IPS-18c (cell line): ENCODE measurements around the gene KRTAP5-4.
"Not testable (repeated sequence)": the region's sequence is repeated elsewhere in the genome, so short reads cannot be mapped to it uniquely, and the experiment has no call there.

Experiments
- H3K4me3 ChIP-seq: 2 replicates; pipeline ENCODE4 v1.7.0; 2013; ENCODE audit warnings: low read depth, mild to moderate bottlenecking, low read length, moderate library complexity; ENCODE audit not compliant: insufficient read depth
- H3K9me3 ChIP-seq: one replicate; pipeline ENCODE4 v1.6.1; 2013; ENCODE audit warnings: mild to moderate bottlenecking, low read length, moderate library complexity; ENCODE audit not compliant: control insufficient read depth, insufficient read depth

KRTAP5-4 gene

DNA sequence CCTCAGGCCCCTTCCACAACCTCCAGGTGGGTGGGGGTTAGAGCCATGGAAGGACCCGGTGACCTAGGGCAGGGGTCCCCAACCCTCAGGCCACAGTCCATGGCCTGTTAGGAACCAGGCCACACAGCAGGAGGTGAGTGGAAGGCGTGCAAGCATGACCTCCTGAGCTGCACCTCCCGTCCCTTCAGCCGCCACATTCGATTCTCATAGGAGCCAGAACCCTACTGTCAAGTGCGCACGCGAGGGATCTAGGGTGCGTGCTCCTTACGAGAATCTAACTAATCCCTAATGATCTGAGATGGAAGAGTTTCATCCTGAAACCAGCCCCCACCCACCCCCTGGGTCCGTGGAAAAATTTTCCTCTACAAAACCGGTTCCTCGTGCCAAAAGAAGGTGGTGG, 3.6 kb upstream of the KRTAP5-4 start:
- Histone ChIP-seq H3K9me3 (no peaks in the 10 kb centered on the region), H3K4me3 (no peak overlapping the region)

DNA sequence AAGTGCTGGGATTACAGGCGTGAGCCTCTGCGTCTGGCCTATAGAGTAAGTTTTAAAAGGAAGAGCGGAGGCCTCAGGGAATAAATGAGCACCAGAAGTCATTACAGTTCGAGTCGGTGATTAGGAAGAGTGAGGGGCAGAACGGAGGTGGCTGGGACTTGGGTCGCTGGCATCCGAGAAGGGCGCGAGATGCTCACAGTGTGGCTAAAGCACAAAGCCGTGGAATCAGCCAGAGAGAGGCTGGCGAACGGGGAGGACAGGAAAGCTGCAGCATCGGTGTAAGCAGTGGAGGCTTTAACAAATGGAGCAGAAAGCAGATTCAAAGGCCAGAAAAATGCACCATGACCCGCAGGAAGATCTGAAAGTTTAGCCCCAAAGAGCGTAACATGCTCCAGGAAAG, 2.7 kb upstream of the KRTAP5-4 start:
- Histone ChIP-seq H3K4me3 (no peak overlapping the region), H3K9me3 (no peaks in the 10 kb centered on the region)

DNA sequence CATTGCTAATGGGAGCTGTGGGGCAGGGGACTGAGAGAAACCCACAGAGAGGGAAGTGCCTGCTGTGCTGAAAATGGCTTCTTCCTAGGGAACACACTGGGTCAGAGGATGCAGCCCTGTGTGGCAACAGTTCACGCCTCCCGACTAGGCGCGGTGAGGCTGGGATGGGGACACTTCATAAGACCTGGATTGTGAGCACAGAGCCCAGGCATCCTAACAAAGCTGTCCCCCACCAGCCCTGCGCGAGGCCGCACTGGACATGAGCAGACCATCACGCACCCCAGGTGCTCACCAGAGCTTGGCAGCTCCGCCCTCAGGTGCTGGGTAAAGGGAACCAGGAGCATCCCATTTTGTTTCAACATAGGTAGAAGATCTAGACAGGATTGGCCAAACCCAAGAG, 1.8 kb upstream of the KRTAP5-4 start:
- Histone ChIP-seq H3K9me3 (no peaks in the 10 kb centered on the region), H3K4me3 (no peak overlapping the region)

DNA sequence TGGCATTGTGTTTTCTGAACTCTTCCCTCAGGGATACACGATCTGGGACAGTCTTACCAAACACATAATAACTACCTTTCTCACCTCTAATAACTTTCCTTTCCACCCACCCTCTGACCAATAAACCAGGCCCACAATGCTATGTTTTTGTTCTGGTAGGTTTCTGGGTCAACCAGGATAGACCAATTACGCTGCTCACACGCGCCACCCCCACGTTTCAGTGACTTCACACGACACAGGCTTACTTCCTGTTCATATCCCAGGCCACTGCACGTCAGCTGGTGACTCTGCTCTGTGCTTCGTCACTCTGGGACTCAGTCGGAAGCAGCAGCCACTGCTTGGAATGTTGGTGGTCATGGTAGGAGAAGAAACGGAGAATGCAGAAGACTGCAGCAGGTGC, 2.5 kb downstream of the KRTAP5-4 start:
- no peak overlapping the region for H3K4me3 ChIP-seq
- no peaks in the 10 kb centered on the region for H3K9me3 ChIP-seq

DNA sequence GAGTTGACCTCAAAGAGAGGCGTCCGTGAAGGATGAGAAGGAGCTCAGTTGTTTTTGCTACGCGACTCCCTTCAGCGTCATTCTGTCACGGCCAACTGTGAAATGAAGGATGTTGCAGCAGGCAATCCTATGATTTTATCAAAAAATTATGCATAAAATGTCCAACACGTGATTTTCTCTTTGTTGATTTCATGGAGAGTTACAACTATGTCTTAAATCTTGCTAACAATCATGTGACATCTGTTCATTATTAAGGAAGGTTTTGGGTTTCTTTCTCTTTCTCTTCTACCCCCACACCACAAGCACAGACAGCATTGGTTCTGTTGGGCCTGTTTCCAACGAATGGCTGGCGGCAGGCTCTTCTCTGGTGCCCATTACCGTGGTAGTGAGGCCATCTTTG, 3.7 kb downstream of the KRTAP5-4 start:
- Histone ChIP-seq H3K9me3 (no peaks in the 10 kb centered on the region), H3K4me3 (no peak overlapping the region)

- no peak within 1 kb of the TSS for H3K4me3 ChIP-seq
- H3K9me3 ChIP-seq: peaks cover 2% of the 10 kb centered on the region
Observed at GRCh38 chr11:1608363-1608762, 13.6 kb downstream of the KRTAP5-4 start, which contains the start of gene KRTAP5-3. TSS of gene KRTAP5-3 (minus strand) at chr11:1608463. CDS start at chr11:1608385, 78 bp downstream.

- H3K4me3 ChIP-seq, H3K9me3 ChIP-seq: not testable (repeated sequence)
Observed at GRCh38 chr11:1607901-1608300, 14.0 kb downstream of the KRTAP5-4 start.

GRCh38 chr11:1607156-1607845, 14.6 kb downstream of the KRTAP5-4 start:
- H3K4me3 ChIP-seq: not testable (repeated sequence)

DNA sequence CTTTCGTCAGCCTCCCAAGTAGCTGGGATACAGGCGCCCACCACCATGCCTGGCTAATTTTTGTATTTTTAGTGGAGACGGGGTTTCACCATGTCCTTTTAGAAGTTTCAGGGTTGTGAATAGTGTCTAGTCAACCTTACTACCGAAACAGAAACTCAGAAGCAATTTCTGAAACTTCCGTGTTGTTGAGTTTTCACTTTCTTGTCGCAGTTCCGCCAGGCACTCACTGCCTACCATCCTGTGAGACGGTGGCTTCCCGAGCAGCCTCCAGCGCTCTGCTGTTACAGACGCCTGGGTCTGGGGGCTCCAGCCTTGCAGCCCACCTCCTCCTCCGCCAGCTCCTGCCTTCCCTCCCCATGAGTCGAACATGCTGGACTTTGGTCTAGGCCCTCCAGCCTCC, 16.0 kb downstream of the KRTAP5-4 start:
- not testable (repeated sequence) for H3K4me3 ChIP-seq, H3K9me3 ChIP-seq

More at GRCh38 chr11:1607156-1607845, 14.6 kb downstream of the KRTAP5-4 start:
- H3K9me3 ChIP-seq: not testable (repeated sequence)

DNA sequence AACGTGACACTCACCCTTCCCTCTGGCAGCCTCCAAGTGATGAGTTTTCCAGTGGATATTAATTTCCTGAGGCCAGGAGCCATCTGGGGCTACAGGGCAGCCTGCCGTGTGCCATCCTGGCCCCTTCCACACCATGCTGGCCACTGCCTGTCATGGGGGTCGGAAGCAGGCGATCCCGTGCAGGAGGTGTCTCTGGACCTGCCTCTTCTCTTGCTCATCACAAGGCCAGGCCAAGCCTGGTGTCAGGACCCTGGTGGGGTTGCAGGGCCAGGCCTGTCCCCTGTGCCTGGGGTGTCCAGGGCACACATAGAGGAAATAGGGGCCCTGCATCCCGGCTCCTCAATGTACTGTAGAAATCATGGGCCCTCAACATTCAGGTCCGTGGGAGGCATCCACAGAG, 17.2 kb downstream of the KRTAP5-4 start:
- no peak overlapping the region for H3K4me3 ChIP-seq
- no peaks in the 10 kb centered on the region for H3K9me3 ChIP-seq

DNA sequence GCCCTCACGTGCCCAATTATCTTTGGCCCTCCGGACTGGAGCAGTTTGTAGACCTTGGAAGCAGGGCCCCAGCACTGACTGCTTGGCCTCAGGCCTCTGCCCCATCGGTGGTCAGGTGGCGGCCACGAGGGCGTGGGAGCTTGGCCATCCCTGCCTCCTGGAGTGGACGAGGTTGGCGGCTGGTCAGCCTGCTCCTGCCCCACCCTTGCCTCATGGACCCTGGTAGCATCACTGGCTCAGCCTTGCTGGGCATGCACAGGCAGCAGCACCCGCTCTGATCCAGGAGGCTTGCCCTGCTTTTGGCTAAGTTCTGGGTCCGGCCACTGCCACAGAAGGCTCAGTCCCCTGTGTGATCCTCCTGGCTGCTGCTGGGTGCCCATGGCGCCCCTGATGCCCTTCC, 17.8 kb downstream of the KRTAP5-4 start:
- Histone ChIP-seq H3K9me3 (no peaks in the 10 kb centered on the region), H3K4me3 (no peak overlapping the region)

GRCh38 chr11:1603629-1604028, 18.3 kb downstream of the KRTAP5-4 start:
- no peaks in the 10 kb centered on the region for H3K9me3 ChIP-seq
- H3K4me3 ChIP-seq: no peak overlapping the region

DNA sequence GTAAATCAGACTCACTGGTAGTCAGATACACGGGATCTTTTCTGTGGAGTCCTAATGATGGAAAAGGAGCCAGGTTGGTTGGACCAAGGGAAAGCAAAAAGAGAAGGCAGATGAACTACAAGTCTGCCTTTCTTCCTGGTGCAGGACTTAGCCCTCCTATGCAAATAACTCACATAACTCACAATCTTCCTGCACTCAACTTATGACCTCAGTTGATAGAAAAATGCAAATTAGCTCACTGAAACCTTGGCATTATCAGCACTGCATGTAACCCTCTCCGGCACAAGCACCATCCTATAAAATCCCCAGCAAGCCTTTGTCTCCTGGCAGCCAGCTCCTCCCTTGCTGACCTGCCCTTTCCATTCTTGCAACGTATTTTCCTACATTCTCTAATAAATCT, 20.3 kb downstream of the KRTAP5-4 start:
- H3K9me3 ChIP-seq, H3K4me3 ChIP-seq: not testable (repeated sequence)

DNA sequence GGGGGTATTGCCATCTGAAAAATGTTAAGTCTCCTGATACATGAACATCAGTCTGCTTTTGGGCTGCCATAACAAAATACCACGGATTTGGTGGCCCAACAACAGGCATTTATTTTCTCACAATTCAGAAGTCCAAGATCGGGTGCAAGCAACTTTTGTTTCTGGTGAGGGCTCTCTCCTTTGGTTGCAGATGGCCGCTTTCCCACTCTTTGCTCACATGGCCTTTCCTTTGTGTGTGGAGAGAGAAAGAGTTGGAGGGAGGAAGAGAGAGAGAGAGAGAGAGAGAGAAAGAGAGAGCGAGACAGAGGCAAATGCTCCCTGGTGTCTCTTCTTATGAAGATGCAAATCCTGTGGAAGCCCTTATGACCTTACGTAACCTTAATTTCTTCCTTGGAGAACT, 21.3 kb downstream of the KRTAP5-4 start:
- Histone ChIP-seq H3K4me3 (no peak overlapping the region), H3K9me3 (no peaks in the 10 kb centered on the region)

- Histone ChIP-seq H3K4me3 (no peak overlapping the region), H3K9me3 (no peaks in the 10 kb centered on the region)
Observed at GRCh38 chr11:1598816-1599215, 23.1 kb downstream of the KRTAP5-4 start.

DNA sequence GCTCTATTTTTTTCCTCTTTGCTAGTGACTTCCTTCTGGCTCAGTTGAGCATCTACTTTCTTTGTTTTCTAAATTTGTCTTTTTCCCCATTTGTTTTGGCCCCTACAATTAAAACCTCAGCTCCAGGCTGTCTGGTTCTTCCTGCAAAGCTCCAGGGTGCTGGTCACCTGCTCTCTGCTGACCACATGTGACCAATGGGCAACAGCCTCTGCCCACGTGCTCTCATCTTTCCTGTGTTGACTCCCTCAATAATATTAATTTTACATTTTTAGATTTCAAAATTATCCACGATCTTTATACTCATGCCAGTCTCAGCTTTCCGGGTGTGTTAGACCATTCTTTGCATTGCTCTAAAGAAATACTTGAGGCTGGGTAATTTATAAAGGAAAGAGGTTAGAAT, 23.5 kb downstream of the KRTAP5-4 start:
- H3K4me3 ChIP-seq, H3K9me3 ChIP-seq: not testable (repeated sequence)

- no peak within 1 kb of the TSS for H3K4me3 ChIP-seq
Observed at GRCh38 chr11:1597994-1598380, 24.0 kb downstream of the KRTAP5-4 start, which contains the start of gene KRTAP5-2. TSS of gene KRTAP5-2 (minus strand) at chr11:1598294. CDS start at chr11:1598250, 44 bp downstream.

DNA sequence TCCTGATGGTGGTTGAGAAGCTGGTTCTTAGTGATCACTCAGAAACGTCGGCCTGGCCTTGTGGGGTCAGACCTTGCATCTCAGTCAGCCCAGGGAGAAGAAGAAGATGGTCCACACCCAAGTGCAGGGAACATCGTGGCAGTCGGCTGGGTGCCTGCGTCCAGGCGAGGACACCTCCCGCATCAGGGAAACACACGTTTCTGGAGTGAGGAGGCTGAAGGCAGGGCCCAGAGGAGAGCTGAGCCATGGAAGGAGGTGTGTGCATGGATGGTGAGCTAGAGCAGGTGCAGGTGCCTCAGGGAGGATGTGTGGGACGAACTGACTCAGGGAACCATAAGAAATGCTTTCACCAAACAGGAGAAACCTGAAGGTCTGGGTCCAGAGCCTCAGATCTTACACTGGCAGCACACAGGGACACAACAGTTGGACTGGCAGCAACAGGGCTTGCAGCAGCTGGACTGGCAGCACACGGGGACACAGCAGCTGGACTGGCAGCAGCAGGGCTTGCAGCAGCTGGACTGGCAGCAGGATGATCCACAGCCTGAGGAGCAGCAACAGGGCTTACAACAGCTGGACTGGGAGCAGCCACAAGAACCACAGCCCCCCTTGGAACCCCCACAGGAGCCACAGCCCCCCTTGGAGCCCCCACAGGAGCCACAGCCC, 24.5 kb downstream of the KRTAP5-4 start:
- no peak overlapping the region for H3K4me3 ChIP-seq
- no peaks in the 10 kb centered on the region for H3K9me3 ChIP-seq

More at GRCh38 chr11:1597994-1598380, 24.0 kb downstream of the KRTAP5-4 start, which contains the start of gene KRTAP5-2:
- H3K9me3 ChIP-seq: no peaks in the 10 kb centered on the region
